Stimulated activated CD8-positive, alpha-beta memory T cell treated with anti-CD3 and anti-CD28 coated beads, Interleukin-15, amount 100 ng/mL, for 1 hour (primary cell): Measurements from ENCODE around the gene FAM53A.

Source experiments
- DNase-seq: peaks from one replicate; pipeline ENCODE4 v3.0.0-alpha.2; 2020; ENCODE audit warnings: low read depth

FAM53A gene

DNA sequence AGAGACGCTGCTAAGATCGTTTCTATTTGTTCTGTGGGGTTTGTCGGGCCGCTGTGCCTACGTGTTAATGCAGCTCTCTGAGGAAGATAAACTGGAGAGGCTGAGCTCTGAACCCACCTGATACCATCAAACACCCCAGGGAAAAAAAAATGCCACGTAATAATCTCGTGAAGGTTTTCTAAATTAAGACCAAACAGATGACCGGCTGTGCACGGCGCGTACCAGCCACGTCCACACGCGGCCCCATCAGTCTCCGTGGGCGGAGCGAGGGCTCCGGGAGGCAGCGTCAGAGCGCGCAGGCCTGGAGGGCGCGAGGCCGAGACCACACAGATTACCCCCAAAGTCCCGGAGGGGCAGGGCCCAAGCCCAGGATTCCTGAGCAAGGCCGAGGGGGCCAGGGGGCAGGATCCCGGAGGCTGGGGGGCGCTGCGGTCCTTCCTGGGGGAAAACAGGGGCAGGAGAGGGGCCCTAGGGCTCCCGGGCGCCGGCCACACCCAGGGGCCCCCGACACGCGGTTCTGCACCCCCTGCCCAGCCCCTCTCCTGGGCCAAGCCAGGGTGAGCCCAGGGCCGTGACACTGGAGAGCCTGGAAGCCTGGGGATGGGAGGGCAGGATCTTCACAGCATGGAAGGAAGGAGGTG, 91.9 kb downstream of the FAM53A start:
- no peak for DNase-seq

DNA sequence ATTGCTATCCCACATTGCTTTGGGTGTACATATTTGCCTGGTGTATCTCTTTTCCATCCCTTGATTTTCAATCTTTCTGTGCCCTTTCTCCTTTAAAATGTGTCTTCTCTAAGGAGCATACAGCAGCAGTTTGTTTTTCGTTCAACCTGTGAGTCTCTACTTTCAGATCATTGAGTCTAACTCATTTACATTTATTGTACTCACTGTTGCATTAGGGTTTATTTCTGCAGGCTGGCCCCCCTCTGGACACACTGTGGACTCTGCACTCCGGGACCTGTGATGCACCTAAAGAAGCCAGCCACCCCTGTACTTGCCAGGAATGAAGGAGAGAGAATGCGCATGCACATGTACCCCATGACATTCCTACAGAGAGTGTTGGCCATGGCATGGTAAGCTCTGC, 93.0 kb downstream of the FAM53A start:
- DNase-seq, result no peak

GRCh38 chr4:1590244-1590643, 93.9 kb downstream of the FAM53A start:
- DNase-seq, result no peak
